Stimulated activated CD8-positive, alpha-beta memory T cell treated with anti-CD3 and anti-CD28 coated beads, Interleukin-15, amount 100 ng/mL, for 24 hours (primary cell): ENCODE data around the gene FCHSD2.
"Not testable (repeated sequence)": the region's sequence is repeated elsewhere in the genome, so short reads cannot be mapped to it uniquely, and the experiment has no call there.

Experiments used
- DNase-seq: peaks from one replicate; pipeline ENCODE4 v3.0.0-alpha.2; 2020; ENCODE audit warnings: low read depth

The FCHSD2 gene

GRCh38 chr11:72867970-72868369 lies 274.1 kb downstream of the FCHSD2 start:
- no peak for DNase-seq

GRCh38 chr11:72864702-72865655 lies 277.1 kb downstream of the FCHSD2 start:
- no peak for DNase-seq

- DNase-seq, result no peak
Observed at GRCh38 chr11:72863916-72864315, 278.2 kb downstream of the FCHSD2 start.

- no peak for DNase-seq
Observed at GRCh38 chr11:72863091-72863490, 279.0 kb downstream of the FCHSD2 start.

GRCh38 chr11:72860592-72860991 lies 281.5 kb downstream of the FCHSD2 start:
- no peak for DNase-seq

GRCh38 chr11:72860010-72860409 lies 282.1 kb downstream of the FCHSD2 start:
- DNase-seq, result no peak

- DNase-seq, result no peak
Observed at GRCh38 chr11:72859126-72859525, 283.0 kb downstream of the FCHSD2 start.

- DNase-seq, result not testable (repeated sequence)
Observed at GRCh38 chr11:72858267-72858666, 283.9 kb downstream of the FCHSD2 start.

GRCh38 chr11:72856551-72857345 lies 285.4 kb downstream of the FCHSD2 start:
- DNase-seq, result no peak

GRCh38 chr11:72856065-72856464 lies 286.1 kb downstream of the FCHSD2 start:
- DNase-seq, result no peak

GRCh38 chr11:72851726-72852125 lies 290.4 kb downstream of the FCHSD2 start:
- no peak for DNase-seq

GRCh38 chr11:72850832-72851231 lies 291.3 kb downstream of the FCHSD2 start:
- DNase-seq, result no peak

- no peak for DNase-seq
Observed at GRCh38 chr11:72848846-72849466, 293.2 kb downstream of the FCHSD2 start.

- no peak for DNase-seq
Observed at GRCh38 chr11:72844356-72844755, 297.8 kb downstream of the FCHSD2 start.

- no peak for DNase-seq
Observed at GRCh38 chr11:72842653-72843330, 299.3 kb downstream of the FCHSD2 start.

- DNase-seq, result no peak
Observed at GRCh38 chr11:72842126-72842525, 300.0 kb downstream of the FCHSD2 start.

GRCh38 chr11:72841397-72841796 lies 300.7 kb downstream of the FCHSD2 start:
- DNase-seq, result no peak

- DNase-seq, result no peak
Observed at GRCh38 chr11:72840780-72841179, 301.3 kb downstream of the FCHSD2 start.

GRCh38 chr11:72838691-72839305 lies 303.3 kb downstream of the FCHSD2 start:
- DNase-seq, result no peak

- DNase-seq, result no peak
Observed at GRCh38 chr11:72836111-72836510, 306.0 kb downstream of the FCHSD2 start.

GRCh38 chr11:72834905-72835304 lies 307.2 kb downstream of the FCHSD2 start:
- no peak for DNase-seq
